Left forelimb (tissue), 1 donor: Measurements from ENCODE around the gene TMEM131.

Experiments used
- DNase-seq: peaks from one replicate; pipeline ENCODE4 v3.0.0-alpha.2; 2018; ENCODE audit warnings: low spot score

The TMEM131 gene

GRCh38 chr2:98020516-98020915 lies 24.8 kb upstream of the TMEM131 start:
- DNase-seq: no peak

DNA sequence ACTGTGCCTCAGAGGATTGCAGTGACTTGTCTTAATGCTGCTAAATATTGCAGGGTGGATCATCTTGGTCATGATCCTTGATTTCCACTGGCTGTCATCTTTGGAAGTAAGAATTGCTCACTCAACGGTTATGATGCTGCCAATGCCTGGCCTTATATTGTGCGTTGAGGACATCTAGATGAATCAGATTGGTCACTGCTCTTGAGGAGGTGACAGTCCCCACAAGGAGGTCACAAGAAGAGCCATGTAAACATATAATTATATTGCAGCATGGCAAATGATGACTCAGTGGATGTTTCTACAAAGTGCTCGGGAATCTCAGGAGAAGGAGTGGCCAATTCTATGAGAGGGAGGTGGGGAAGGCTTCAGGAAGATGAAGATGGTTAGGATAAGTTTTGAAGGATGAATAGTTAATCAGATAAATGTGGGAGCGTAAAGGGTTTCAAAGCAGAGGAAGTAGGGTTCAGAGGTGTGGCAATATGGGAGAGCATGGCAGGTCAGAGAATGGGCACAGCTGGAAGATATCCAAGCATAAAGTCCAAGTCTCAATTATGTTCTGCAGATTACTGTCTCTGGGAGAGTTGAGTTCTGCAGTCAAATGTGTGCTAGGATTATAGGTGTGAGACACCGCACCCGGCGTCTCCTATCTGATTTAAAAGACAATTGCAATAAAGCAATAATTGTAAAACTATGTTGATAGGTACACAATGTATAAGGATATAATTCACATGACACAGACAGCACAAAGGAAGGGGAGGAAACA lies 21.3 kb upstream of the TMEM131 start:
- DNase-seq: no peak

DNA sequence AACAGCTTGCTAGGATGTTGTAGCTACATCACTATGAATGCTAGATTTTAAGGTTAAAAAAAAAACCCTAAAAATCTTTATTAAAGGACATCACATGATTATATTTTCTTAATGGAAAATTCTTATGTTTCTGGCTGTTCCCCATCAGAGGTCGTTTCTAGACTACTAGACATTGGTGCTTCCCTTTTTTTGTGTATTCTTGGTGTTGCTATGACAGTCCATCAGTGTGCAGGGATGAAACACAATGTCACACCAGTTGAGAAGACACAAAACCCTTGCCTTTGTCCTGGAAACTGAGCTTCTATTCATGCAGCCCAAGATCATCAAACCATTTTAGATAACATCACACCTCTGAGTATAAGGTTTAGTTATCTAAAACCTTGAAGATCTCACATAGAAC lies 19.9 kb upstream of the TMEM131 start:
- no peak for DNase-seq

DNA sequence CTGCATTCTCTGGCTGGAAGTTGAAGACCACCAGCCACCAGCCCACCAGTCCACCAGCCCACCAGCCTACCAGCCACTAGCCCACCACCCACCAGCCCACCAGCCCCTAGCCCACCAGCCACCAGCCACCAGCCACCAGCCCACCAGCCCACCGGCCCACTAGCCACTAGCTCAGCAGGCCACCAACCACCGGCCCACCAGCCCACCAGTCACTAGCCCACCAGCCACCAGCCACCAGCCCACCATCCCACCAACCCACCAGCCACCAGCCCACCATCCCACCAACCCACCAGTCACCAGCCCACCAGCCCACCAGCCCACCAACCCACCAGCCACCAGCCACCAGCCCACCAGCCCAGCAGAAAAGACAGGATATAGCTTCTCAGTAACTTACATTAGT lies 18.6 kb upstream of the TMEM131 start:
- DNase-seq: no peak

GRCh38 chr2:98013407-98014042 lies 17.8 kb upstream of the TMEM131 start:
- no peak for DNase-seq

- no peak for DNase-seq
Measured at GRCh38 chr2:98012561-98012991, 16.8 kb upstream of the TMEM131 start.

DNA sequence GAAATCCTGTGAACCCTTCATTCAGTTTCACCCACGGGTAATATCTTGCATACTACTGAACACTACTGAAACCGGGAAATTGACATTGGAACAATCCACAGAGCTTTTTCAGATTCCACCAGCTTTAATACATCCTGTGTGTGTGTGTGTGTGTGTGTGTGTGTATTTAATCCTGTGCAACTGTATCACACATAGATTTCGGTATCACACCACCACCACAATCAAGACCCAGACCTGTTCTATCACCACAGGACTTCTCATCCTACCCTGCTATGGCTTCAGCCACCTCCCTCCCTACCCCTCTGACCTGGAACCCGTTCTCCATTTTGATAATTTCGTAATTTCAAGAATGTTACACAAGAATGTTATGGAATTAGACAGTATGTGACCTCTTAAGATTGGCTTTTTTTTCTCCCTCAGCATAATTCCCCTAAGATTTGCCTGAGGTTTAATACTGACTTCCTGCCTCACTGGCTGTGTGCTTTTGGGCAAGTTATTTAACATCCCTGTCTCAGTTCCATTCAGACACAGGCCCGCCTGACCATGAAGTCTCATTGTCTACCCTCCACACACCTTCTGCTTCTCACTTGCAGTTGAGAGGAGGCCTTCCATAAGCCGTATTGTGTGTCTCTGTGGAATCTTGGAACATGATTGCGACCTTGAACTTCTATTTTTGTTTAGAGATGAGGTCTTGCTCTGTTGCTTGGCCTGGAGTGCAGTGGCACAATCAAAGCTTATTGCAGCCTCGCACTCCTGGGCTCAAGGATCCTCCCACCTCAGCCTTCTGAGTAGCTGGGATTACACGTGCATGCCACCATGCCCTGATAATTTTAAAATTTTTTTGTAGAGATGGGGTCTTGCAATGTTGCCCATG lies 14.4 kb upstream of the TMEM131 start:
- DNase-seq: no peak

- DNase-seq: no peak
Measured at GRCh38 chr2:98008415-98008814, 12.7 kb upstream of the TMEM131 start.

- no peak for DNase-seq
Measured at GRCh38 chr2:98006378-98006777, 10.6 kb upstream of the TMEM131 start.

DNA sequence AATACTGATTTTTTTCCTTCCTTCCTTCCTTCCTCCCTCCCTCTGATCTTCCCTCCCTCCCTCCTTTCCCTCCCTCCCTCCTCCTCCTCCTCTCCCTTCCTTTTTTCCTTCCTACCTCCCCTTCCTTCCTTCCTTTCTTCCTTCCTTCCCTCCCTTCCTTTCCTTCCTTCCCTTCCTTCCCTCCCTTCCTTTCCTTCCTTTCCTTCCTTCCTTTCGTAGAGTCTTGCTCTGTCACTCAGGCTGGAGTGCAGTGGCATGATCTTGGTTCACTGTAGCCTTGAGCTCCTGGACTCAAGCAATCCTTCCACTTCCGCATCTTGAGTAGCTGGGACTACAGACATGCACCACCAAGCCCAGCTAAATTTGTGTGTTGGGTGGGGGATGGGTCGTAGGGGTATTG lies 8.9 kb upstream of the TMEM131 start:
- DNase-seq: no peak

- no peak for DNase-seq
Measured at GRCh38 chr2:98004047-98004446, 8.3 kb upstream of the TMEM131 start.

DNA sequence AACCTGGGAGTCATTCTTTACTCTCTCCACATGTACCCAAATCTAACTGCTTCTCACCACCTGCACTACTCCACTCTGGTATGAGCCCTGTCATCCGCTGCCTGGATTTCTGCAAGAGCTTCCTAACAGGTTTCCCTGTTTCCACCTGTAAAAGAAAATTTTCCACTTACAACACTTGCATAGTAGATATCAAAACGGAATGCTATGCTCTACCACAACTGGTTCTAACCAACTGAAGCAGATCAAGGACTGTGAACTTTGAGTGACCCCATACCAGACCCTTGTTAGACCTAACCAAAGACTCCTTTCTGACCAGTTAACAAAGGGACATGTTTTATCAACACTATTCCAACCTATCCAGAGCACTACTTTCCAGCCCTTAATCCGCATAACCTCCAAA lies 3.8 kb upstream of the TMEM131 start:
- DNase-seq: no peak

DNA sequence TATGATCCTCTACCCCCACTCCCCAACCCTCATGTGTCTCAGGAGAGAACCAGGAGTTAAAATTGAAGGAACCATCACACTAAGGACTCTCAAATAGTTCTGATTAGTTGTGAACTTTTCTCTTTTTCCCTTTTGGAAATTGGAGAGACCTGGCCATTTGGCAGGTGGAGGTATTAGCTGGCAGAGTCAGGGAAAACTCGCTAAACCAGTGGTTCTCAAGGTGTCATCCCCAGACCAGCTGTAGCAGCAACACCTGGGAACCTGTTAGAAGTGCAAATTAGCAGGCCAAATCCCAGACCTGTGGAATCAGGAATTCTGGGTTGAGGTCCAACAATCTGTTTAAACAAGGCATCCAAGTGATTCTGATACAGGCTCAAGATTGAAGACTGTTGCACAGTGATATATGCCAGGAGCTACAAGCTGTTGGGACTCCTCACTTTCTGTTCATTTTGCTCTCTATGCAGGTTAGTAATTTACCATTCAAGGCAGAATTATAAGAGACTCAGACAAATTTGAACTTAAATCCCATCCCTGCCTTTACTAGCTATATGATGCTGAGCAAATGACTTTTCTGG lies 2.8 kb upstream of the TMEM131 start:
- no peak for DNase-seq

DNA sequence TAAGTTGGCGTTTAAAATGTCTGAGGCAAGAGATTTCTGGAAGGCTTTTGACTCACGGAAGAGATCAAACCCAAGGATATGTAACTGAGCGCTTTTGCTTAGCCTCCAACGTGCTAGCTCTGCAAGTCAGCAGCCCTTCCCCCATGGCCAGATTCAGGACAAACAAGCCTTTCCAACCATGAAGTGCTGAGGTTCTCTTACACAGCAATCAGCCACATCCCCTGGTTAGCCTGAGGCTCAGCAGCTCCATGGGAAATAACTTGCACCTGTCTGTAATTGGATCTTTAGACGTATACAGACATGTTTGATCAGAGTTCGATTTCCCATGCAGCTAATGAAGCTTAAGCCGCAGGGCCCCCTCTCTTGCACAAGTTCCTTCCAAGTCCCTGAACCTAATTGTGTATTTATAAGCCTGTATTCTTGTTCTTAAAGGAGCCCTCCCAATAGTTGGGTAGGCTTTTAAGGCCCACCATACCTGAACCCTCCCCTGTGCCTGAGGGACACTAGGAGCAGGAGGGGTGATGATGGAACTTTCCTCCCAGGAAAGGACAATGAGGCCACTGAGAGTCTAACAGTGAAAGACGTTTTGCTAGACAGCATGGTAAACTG lies 2.1 kb upstream of the TMEM131 start:
- DNase-seq: no peak

DNA sequence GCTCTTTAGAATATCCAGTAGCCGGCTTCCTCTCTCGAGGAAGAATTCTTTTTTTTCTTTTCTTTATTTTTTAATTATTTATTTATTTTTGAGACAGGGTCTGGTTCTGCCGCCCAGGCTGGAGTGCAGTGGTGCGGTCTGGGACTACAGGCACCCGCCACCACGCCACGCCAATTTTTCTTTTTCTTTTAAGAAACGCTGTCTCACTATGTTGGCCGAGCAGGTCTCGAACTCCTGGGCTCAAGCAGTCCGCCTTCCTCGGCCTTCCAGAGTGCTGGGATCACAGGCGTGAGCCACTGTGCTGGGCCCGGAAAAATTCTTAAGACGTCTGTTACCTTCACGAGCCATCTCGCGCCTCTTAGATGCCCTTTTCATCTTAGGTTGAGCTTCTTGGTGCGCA lies 931 bp upstream of the TMEM131 start:
- no peak for DNase-seq

DNA sequence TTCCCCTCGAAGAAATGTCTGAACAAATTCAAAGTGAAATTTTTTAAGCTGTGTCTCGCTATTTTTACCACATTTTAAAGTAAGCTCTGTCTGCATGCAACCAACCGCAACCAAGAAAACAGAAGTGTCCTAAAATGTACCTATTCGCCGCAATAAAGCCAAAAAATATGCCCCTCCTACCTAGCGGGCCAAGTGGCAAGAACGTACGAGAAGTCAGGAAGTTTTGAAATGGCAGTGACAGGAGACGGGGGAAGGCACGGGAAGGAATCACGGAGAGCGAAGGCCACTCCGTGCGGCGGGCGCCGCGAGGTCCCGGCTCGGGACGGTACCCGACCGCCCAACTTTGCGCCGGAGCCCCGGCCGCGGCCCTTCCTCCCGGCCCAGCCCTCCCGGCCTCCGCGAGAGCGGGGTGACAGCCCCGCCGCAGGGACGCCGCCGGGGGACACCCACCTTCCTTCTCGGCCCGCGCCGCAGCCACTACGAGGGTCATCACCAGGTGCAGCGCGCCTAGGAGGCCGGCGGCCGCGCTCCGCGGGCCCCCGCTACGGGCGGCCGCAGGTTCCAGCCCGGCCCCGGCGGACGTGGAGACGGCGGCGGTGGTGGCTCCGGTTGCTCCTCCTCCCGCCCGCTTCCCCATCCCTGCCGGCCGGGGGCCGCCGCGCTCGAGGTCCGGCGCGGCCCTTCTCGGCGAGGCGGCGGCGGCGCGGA lies 568 bp downstream of the TMEM131 start:
- DNase-seq: no peak

DNA sequence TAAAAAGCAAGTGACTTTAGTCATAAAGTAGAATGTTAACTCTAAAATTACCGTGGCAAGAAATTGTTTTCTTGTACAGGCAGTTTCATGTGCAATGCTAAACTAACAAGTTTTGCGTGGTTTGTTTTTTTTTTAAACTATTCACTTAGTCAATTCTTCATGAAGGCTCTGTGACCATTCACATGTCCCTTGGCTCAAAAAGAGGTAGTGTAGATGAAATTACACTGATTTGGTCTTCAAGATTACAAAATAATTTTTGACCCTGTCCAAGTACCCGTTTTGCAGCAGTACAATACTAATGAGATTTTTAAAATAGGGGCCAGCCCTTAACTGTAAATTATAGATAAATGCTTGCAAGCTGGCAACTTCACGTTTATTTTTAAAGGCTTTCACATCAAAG lies 1.3 kb downstream of the TMEM131 start:
- no peak for DNase-seq

DNA sequence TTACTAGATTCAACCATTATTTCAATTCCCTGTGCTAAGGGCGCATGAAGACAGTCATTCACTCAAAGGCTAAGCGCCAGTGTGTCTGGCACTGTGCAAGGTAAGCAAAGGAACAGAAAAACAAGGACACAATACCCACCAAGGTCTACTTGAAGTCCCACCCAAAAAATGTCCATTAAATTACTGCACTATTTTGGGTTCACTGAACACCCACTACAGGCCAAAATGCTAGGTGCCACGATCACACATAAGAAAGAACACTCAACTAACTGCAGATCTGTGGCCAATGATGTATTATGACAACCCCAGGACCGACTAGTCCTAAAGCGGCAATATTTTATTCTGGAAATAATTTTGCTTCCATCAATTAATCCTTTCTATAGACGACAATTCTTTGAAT lies 1.8 kb downstream of the TMEM131 start:
- no peak for DNase-seq

GRCh38 chr2:97992836-97993825 lies 2.6 kb downstream of the TMEM131 start:
- DNase-seq: no peak
